HG03097 (cell line): ENCODE data around the gene SELENOO.
"Not testable (repeated sequence)": the region's sequence is repeated elsewhere in the genome, so short reads cannot be mapped to it uniquely, and the experiment has no call there.

Experiments
- ATAC-seq: cut with Tn5 transposase; IDR thresholded peaks from one replicate; pipeline ENCODE4 v1.9.1; 2021; ENCODE audit not compliant: unreplicated experiment, low FRiP score

Gene SELENOO, protein sequence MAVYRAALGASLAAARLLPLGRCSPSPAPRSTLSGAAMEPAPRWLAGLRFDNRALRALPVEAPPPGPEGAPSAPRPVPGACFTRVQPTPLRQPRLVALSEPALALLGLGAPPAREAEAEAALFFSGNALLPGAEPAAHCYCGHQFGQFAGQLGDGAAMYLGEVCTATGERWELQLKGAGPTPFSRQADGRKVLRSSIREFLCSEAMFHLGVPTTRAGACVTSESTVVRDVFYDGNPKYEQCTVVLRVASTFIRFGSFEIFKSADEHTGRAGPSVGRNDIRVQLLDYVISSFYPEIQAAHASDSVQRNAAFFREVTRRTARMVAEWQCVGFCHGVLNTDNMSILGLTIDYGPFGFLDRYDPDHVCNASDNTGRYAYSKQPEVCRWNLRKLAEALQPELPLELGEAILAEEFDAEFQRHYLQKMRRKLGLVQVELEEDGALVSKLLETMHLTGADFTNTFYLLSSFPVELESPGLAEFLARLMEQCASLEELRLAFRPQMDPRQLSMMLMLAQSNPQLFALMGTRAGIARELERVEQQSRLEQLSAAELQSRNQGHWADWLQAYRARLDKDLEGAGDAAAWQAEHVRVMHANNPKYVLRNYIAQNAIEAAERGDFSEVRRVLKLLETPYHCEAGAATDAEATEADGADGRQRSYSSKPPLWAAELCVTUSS

DNA sequence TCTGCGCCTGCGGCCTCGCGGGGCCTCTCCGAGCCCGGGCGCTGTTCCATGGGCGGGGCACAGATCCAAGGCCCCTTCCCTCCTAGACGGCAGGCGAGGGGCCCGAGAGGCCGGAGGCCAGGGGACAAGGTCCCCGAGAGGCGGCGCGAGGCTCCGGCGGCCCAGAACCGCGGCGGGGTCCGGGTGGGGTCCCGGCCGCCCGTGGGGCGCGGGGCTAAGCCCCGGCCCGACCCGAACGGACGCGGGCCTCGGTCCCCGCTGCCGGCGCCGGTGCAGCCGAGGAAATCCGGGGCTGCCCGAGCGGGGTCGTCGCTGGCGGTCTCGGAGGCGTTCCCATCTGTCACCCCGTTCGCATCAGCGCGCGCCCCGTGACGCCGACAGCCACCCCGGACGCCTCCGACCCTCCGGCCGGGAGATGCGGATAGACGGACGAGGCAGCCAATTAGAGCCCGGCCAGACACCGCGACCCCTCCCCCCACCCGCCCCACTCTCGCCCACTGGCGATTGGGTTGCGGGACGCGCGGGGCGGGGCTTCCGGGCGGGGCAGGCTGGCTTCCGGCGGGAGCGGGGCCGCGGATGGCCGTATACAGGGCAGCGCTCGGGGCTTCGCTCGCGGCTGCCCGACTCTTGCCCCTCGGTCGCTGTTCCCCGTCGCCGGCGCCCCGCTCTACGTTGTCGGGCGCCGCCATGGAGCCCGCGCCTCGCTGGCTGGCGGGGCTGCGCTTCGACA lies at the start of gene SELENOO:
SELENOO (plus strand) TSS at position 551 of the 730 bp plus-strand sequence; CDS start at position 577, 26 bp downstream.
- peak; percentile 55 for ATAC-seq

DNA sequence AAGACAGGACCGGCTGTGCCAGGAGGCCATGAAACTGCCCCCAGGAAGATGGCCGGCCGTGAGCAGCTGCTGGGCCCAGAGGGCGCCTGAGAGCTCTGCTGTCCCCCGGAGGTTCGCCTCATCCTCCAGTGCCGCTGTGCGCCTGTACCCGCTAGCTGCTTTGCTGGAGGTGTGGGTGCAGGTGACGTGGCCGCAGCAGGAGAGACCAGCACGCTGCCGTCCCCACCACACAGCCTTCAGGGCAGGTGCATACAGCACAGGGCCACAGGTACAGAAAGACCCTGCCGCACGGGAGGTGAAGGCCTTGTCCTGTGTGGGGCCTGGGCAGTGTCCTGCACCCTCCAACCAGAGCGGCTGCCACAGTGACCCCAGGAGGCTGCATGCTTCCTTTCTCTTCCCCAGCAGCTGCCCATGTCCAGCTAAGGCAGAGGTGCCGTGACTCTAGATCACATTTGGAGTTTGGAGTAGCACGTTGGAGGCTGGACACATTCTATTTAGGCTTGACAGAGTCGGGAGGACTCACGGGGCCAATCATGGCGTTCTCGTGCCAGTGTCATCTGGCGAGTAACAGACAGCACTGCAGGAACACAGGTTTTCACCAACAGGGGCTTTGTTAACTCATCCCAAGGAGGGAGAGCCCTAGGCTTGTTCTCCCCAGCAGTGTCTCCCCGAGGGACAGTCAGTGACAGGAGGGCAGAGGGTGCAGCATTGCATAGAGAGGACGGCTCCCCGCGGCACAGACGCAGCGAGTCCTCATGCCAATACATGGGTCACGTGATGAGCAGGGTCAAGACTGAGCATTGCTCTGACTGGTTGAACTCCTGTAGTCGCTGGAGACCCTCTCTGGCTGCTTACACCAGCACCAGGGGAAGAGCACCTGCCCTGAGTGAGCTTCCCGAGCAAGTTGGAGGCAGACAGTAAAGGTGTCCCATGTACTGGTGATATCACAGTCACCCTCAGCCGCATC lies 49.0 kb upstream of the SELENOO start:
- ATAC-seq, result no peak

DNA sequence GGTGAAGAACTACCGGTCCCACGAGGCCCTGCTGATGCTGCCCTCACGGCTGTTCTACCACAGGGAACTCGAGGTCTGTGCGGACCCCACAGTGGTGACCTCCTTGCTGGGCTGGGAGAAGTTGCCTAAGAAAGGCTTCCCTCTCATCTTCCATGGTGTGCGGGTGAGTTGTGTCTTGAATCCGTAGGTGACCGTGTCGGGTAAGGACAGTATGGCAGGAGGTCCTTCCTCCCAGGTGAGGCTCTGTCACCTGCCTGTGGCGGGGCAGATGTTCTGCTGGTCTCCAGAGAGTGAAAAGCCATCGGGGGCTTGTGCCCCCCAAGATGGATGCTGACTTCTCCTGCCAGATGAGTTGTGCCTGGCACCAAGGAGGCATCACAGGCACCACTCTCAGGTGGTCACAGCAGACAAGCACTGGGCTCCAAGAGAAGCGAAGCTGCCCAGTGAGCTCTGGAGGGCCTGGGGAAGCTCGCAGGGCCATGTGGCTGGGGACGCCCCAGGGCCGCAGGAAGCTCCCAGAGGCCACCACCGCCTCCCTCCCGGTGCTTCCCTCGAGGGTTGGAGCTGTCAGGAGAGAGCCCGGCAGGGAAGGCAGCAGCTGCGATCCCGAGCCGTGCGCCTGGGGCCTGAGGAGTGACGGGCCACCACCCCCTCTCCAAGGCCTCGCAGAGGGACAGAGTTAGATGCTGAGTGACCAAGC lies 47.6 kb upstream of the SELENOO start:
- ATAC-seq, result no peak

DNA sequence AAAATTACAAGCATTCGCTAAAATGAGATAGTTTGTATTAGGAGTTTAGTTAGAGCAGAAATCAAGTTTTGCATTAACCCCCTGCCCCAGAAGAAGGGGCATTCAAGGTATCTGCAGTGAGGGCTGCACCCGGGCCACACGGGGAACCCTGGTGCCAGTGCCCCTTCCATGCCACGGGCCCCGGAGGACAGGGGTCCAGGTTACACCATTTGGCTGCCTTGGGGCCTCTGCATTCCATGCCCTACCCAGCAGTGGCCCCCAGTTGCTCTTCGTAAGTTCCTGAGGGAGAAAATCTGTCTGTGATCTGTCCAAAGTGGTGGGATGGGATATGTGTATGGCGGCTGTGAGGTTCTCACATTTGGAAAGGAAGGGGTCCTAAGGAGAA lies 47.1 kb upstream of the SELENOO start:
- ATAC-seq, result no peak

DNA sequence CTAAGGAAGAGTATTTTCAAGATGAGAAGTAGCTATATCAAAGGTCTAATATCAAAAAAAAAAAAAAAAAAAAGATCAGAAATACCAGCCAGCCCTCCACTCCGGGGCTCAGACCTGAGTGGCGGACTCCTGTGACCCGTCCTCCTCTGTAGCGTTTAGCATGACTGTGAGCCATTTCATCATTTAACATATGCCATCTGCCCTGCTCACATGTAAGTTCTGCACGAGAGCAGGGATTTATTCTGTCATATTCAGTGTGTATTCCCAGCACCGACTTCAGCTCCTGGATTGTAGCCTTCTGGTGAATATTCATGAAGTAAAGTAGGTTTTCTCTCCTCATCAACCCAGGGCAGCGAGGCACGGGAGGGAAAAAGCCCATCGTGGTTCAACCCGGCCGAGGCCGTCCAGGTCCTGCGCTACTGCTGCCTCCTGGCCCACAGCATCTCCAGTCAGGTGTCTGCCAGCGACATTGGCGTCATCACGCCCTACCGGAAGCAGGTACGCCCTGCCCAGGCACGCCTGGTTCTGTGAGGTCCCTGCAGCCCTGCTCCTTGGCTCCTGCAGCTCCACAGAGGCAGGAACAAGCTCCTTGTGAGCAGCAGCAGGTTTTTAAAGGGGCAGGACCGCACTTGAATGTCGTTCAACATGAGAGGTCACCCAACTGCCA lies 43.0 kb upstream of the SELENOO start:
- no peak for ATAC-seq

DNA sequence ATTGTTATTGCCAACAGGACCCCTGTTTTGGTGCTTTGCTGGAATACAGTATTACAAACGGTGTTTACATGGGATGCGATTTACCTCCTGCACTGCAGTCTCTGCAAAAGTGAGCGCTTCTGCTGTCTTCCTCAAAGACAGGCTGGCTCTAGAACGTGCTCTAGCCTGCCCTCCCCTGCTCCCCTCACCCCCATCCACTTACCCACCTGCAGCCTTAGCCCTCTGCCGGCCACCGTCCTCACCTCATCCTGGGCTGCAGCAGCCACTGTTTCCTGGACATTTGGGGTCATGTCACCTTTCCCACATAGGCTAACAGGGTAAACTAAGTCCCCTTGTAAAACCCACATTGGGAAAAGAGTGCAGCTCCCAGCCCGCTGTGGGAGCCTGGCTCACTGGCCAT lies 39.9 kb upstream of the SELENOO start:
- ATAC-seq, result no peak

DNA sequence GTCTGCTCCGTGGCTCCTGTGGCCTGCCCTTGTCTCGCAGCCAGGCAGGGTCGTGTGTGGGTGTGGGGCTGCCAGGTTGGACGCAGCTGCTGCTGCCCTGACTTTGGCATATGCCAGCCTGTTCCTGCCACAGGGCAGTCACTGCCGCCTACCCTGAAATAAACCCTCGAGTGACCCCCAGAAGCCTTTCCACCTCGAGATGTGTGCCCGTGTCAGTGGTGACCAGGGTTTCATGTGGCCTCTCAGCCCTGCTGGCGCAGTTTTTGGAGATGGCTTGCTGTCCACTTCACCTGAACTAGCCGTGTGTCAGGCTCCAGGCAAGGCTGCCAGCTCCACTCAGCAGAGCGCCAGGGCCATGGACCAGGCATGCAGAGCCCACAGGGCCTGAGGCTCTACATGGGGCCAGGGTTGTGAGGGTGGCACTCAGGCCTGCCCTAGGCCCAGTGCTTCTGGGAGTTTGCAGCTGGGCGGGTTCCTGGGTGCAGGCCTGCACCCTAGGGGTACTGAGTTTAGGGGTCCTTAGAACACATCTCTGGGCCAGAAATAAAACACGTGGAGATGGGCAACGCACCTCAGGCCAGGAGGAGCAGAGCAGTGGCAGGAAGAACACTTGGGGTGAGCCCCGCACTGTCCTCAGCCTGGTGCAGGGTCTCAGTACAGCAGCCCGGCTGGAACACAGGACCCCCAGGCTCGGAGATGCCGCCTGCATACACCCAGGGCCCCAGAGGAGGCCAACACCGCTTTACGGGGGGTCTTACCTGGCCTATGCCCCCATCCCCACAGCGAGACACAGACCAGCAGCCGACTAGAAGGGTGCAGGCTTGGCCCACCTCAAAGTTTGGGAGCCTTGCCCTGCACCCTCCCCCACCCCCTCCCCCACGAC lies 39.1 kb upstream of the SELENOO start:
- no peak for ATAC-seq

DNA sequence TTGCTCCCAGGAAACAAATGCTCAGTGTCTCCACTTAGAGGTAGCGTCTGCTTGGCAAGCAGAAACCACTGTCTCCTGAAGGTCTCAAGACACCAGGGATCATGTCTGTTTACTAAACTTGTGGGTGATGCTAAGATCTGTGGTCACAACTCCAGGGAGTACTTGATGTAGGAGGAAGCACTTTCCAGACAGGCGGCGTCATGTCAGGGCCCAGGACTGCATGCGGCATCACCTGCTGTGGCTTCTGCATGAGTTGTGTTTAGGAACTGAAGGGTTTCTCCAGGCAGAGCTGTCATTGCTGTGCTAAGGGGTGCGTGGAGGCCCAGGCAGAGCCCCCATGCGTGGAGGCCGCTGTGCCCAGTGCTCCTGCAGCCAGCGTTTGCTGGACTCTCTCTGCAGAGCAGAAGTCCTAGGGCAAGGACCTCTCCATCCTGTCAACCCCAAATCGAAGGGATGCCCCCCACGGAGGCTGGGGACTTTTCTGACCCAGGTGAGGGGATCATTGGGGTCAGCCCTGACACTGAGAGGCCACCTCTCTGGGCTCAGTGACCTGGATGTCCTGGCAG lies 38.3 kb upstream of the SELENOO start:
- no peak for ATAC-seq

DNA sequence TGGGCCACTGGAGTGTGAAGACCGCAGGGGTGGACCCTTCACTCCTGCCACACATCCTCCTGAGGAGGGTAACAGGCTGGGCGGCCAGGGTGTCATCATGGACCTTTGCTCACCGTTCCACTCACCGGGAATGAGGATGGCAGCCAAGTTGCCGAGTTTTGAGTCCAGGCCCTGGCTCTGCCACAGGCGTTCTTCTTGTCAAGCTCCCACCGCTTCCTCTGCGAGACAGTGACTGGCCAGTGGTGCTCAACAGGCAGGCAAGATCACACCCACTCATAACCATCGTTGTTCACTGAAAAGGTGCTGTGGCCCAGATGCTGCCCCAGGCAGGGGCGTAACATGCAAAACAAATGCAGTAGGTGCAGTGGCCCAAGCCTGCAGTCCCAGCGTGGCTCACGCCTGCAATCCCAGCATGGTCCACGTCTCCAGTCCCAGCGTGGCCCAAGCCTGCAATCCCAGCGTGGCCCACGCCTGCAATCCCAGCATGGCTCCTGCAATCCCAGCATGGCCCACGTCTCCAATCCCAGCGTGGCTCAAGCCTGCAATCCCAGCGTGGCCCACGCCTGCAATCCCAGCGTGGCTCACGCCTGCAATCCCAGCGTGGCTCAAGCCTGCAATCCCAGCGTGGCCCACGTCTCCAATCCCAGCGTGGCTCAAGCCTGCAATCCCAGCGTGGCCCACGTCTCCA lies 35.2 kb upstream of the SELENOO start:
- no peak for ATAC-seq

DNA sequence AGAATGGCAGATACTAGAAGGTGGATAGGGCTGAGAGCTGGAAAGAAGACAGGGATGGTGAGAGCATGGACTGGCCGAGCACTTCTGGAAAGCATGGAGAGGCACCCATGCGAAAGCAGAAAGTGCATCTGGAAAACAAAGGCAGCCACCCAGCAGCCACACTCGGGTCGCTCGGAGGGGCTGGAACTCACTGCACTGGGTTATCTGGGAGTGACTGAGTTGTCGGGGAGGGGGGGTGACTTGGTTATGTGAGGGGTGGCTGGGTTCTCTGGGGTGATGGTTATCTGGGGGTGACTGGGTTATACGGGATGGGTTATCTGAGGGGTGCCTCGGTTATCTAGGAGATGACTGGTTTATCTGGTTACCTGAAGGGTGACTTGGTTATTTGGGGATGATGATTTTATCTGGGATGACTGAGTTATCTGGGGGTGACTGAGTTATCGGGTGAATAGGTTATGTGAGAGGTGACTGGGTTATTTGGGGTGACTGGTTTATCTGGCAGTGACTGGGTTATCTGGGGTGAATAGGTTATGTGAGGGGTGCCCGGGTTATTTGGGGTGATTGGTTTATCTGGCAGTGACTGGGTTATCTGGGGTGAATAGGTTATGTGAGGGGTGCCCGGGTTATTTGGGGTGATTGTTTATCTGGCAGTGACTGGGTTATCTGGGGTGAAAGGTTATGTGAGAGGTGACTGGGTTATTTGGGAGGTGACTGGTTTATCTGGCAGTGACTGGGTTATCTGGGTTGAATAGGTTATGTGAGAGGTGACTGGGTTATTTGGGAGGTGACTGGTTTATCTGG lies 32.9 kb upstream of the SELENOO start:
- no peak for ATAC-seq

DNA sequence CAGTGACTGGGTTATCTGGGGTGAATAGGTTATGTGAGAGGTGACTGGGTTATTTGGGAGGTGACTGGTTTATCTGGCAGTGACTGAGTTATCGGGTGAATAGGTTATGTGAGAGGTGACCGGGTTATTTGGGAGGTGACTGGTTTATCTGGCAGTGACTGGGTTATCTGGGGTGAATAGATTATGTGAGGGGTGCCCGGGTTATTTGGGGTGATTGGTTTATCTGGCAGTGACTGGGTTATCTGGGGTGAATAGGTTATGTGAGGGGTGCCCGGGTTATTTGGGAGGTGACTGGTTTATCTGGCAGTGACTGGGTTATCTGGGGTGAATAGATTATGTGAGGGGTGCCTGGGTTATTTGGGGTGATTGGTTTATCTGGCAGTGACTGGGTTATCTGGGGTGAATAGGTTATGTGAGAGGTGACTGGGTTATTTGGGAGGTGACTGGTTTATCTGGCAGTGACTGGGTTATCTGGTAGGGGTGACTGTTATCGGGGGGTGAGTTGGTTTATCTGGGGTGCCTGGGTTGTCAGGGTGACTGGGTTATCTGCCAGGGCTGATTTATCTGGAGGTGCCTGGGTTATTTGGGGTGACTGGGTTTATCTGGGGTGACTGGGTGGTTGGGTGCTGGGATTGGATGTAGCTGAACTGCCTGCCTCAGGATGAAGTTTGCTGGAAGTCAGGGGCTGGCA lies 32.2 kb upstream of the SELENOO start:
- ATAC-seq, result not testable (repeated sequence)

DNA sequence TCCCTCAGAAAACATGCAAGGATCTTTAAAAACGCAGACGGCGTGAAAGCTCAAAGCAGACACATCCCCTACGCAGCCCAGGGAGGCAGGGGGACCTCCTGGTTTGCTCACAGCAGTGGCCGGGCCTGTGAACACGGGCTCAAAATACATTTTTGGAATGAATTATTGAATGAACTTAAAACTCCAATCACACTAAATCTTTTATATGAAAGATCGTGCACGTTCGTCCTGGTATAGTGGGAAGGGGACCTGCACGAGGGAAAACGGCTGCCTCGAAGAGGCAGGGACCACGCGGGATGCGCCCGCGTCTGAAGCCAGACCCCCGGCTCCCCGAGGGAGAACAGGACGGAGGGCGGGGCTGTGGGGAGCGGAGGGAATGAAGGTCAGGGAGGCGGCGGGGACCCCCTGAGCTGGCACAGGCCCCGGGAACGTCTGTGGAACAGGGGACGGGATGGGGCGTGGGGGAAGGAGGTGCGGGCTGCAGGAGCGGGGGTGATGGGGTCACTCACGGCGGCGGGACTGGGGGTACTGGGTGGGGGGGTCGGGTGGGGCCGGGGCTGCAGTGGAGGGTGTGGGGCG lies 31.5 kb upstream of the SELENOO start:
- no peak for ATAC-seq

DNA sequence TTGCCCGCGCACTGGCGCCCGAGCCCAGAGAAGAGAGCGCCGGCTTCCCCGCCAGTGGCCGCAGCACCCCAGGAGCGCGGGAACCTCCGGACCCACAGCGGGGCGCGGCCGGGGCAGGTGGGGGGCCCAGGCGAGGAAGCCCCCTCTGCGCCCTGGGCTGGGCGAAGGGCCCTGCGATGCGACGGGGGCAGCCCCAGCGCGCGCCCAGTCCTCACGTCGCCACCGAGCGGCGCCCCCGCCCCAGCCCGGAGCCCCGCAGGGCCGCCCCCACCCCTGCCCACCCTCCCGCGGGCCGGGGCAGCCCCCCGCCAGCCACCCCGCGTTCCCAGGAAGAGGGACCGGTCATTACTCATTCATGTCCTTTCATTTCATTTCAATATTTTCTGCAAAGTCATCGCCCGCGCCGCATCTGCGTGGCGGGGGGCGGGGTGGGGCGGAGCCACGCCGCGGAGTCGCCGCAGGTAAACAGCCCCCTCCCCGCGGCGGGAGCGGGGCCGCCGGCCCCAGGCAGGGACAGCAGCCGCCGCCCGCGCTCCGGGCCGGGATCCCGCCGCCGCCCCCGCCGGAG lies 31.0 kb upstream of the SELENOO start:
- no peak for ATAC-seq

DNA sequence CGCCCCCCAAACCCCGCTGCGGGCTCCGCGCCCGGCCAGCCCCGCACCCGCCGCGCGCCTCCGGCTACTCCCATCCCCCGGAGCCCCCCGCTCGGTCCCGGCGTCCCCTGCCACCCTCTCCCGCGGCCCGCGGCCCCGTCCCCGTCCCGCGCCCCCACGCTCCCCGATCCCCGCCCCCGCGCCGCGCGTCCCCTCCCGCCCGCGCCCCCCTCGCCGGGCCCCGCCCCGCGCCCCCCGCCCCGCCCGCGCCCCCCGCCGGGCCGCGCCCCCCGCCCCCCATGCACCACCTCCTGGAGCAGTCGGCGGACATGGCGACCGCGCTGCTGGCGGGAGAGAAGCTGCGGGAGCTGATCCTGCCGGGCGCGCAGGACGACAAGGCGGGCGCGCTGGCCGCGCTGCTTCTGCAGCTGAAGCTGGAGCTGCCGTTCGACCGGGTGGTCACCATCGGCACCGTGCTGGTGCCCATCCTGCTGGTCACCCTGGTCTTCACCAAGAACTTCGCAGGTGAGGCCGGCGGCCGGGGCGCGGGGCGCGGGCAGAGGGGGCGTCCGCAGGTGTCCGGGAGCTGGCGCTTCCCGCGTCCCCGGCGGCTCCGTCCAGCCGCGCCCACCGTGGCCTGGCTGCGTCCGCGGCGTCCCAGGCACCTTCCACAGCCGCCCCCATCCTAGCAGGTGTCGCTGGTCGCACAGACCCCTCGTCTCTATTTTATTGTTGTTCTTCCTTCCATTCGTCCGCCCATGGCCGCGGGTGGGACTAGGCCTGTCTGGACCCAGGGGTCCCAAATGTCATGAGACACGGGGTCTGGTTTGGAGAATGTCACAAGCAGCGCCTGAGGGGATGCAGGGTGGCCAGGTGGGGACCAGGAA lies 30.1 kb upstream of the SELENOO start, which contains the start of gene PANX2:
PANX2 (plus strand) TSS at position 279 of the 866 bp plus-strand sequence; CDS start at position 279, 0 bp downstream.
- ATAC-seq, result no peak
